ENCODE data around the gene KDF1. TPM values are rescaled to one million over a fixed set of nuclear protein-coding genes. Genes with fewer than 3 reads are reported as not detected.
A peak's percentile ranks its signal among the peaks of the same experiment; 100 is the strongest.
"Not testable (repeated sequence)": the region's sequence is repeated elsewhere in the genome, so short reads cannot be mapped to it uniquely, and the experiment has no call there.

The KDF1 gene
- total RNA-seq, 2 experiments from 2014 or later, result 0.30 to 0.39 TPM

DNA sequence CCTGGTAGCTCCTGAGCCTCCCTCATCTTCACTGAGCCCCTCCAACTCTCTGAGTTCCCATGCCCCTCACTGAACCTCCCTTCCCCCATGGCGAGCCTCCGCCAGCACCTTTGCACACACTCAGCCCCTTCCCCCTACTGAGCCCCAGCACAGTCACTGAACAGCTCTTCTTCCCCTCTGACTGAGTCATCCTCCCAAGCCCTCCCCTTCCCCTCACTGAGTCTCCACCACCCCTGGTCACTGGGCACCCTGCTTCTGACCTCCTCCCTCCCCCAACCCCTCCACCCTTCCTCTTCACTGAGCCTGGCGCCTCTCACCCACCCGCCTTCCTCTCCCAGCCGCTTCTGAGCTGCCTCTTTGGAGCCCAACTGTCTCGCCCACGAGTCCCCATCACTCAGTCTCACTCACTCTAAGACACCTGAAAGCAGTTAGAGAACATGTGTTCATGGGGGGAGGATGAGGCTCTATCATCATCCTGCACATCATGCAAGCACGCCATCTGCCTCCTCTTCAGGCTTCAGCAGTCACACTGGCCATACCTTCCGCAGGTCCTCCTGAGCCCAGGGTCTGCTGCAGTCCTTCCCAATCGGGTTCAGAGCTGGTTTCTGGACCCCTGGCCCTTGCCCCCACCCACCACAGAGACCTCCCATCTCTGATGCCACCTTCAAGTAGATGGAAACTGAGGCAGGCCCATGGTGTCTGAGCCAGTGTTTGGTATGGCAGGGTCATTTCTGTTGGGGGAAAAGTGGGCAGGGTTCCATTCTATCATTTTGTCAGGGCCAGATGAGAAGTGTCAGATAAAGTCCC lies 31.2 kb upstream of the KDF1 start:
- Mint-ChIP-seq H3K27ac (no peak overlapping the region), H3K27me3 (peaks cover 42% of the 10 kb centered on the region), H3K9me3 (ENCODE audit: low read depth) (no peaks in the 10 kb centered on the region), H3K36me3 (ENCODE audit: low read depth) (no peaks in the 10 kb centered on the region), H3K4me1 (peaks cover 15% of the 10 kb centered on the region), H3K4me3 (no peak overlapping the region)
- ChIA-PET CTCF (interaction anchor here (0.7 to 1.5 kb wide), 3 partner anchors 55 to 1634 kb away, joined by 3 to 6 read pairs (median 3); no protein-coding TSS in a partner anchor), POLR2A (interaction anchor here (0.6 kb wide), 1 partner anchor 278 kb away, joined by 3 read pairs; no protein-coding TSS in a partner anchor)
- peak; percentile 74 for ATAC-seq
- DNase-seq, result peak; percentile 60
- intact Hi-C loops (cut with DNase I, micrococcal nuclease), result no loop called here

DNA sequence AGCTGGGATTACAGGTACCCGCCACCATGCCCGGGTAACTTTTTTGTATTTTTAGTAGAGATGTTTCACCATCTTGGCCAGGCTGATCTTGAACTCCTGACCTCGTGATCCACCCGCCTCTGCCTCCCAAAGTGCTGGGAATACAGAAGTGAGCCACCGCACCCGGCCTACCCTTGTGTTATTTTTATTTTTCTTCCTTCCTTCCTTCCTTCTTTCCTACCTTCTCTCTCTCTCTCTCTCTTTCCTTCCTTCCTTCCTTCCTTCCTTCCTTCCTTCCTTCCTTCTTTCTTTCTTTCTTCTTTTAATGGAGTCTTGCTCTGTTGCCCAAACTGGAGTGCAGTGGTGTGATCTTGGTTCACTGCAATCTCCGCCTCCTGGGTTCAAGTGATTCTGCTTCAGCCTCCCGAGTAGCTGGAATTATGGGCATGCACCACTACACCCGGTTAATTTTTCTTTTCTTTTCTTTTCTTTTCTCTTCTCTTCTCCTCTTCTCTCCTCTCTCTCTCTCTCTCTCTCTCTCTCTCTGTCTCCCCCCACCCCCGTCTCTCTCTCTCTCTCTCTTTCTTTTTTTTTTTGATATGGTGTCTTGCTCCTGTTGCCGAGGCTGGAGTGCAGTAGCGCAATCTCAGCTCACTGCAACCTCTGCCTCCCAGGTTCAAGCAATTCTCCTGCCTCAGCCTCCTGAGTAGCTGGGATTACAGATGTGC lies 29.3 kb upstream of the KDF1 start:
- H3K27ac Mint-ChIP-seq; H3K9me3 Mint-ChIP-seq (ENCODE audit: low read depth); intact Hi-C loops (cut with DNase I, micrococcal nuclease); DNase-seq; H3K4me3 Mint-ChIP-seq; H3K36me3 Mint-ChIP-seq (ENCODE audit: low read depth); ATAC-seq: not testable (repeated sequence)
- ChIA-PET CTCF (interaction anchor here (0.9 to 1.2 kb wide), 2 partner anchors 9 to 26 kb away, joined by 3 to 4 read pairs; no protein-coding TSS in a partner anchor), POLR2A (interaction anchor here (0.7 kb wide), 1 partner anchor 14 kb away, joined by 9 read pairs; no protein-coding TSS in a partner anchor)
- peaks cover 15% of the 10 kb centered on the region for H3K4me1 Mint-ChIP-seq
- peaks cover 25% of the 10 kb centered on the region for H3K27me3 Mint-ChIP-seq

DNA sequence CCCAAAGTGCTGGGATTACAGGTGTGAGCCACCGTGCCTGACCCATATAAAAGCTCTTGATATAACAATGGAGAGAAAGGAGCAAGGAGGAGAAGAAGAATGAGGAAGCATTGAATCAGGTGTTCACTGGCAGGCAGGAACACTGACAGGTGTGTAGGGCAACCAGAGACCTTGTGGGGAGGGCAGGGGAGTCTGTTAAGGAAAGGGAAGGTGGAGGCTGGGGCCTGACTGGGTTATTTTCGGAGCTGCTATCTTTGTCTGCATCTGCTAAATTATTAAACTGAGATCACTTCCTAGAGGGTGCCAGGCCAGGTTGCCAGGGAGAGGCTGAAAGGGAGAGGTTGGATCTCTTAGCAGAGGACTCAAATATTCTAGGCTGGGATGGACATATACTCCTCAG lies 26.4 kb upstream of the KDF1 start:
- H3K36me3 Mint-ChIP-seq (ENCODE audit: low read depth), result no peaks in the 10 kb centered on the region
- no peaks in the 10 kb centered on the region for H3K9me3 Mint-ChIP-seq (ENCODE audit: low read depth)
- H3K27me3 Mint-ChIP-seq, result peaks cover 26% of the 10 kb centered on the region
- intact Hi-C loops (cut with DNase I, micrococcal nuclease), result no loop called here
- POLR2A ChIA-PET, result no interaction called here
- no peak overlapping the region for H3K27ac Mint-ChIP-seq
- CTCF ChIA-PET, result interaction anchor here (2.8 kb wide), 1 partner anchor 10 kb away, joined by 12 read pairs; no protein-coding TSS in a partner anchor
- H3K4me1 Mint-ChIP-seq, result peaks cover 6% of the 10 kb centered on the region
- no peak for ATAC-seq
- DNase-seq, result no peak
- no peak overlapping the region for H3K4me3 Mint-ChIP-seq

DNA sequence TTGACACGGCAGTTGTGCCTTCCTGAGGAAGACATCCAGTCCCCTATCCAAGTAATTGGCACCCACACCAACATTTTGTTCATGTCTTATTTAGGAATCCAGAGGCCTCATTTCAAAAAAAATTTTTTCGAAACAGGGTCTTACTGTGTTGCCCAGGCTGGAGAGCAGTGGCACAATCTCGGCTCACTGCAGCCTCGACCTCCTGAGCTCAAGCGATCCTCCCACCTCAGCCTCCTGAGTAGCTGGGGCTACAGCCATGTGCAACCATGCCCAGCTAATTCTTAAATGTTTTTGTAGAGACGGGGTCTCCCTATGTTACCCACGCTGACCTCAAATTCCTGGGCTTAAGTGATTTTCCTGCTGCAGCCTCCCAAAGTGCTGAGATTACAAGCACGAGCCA lies 24.0 kb upstream of the KDF1 start:
- H3K9me3 Mint-ChIP-seq (ENCODE audit: low read depth), result no peaks in the 10 kb centered on the region
- peaks cover 15% of the 10 kb centered on the region for H3K27me3 Mint-ChIP-seq
- ChIA-PET POLR2A (no interaction called here), CTCF (interaction anchor here (2.0 kb wide), 1 partner anchor 12 kb away, joined by 5 read pairs; no protein-coding TSS in a partner anchor)
- no peaks in the 10 kb centered on the region for H3K4me1 Mint-ChIP-seq
- ATAC-seq (no peak), DNase-seq (no peak)
- H3K4me3 Mint-ChIP-seq, result no peak overlapping the region
- no peak overlapping the region for H3K27ac Mint-ChIP-seq
- no peaks in the 10 kb centered on the region for H3K36me3 Mint-ChIP-seq (ENCODE audit: low read depth)
- intact Hi-C loops (cut with DNase I, micrococcal nuclease), result no loop called here

DNA sequence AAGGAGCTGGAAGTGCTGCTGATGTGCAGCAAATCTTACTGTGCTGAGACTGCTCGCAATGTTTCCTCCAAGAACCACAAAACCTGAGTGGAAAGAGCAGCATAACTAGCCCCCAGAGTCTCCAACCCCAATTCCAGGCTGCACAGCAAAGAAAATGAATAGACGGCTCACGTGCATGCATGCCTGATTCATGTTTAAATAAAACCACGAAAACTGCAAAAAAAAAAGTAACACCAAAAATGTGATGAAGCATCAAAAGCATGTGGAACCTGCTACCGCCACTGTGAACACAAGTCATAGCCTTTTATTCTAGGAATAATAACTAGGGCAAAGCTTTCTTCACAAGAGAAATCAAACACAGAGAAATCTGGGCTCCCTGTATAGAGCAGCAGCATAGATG lies 23.6 kb upstream of the KDF1 start:
- ChIA-PET CTCF (no interaction called here), POLR2A (no interaction called here)
- ATAC-seq, result no peak

DNA sequence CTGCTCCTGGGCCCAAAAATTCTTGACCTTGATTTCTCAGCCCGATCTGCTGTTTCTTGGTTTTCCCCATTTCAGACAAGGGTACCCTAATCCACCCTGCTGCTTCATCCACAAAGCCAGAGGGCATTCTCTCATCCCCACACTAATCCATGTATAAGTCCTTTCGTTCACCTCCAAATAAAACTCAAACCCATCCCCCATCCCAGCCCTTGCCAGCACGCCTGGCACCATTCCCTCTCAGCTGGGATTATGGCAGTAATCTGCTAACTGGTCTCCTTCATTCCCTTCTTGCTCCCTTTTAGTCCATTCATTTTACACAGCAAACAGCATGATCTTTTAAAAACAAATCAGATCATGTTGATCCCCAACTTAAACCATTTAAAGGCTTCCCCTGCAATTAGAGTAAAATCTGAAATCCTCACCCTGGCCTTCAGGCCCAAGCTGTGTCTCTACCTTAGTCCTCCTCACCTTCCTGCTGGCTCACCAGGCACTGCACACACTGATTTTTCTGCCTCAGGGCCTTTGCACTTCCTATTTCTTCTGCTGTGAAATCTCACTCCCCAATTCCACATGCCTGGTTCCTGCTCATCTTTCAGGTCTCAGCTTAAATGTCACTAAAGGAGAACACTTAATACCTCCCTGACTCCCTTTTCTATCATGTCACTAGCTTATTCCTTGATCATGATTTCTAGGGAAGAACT lies 21.0 kb upstream of the KDF1 start:
- no peaks in the 10 kb centered on the region for H3K4me1 Mint-ChIP-seq
- no peak for ATAC-seq
- H3K27ac Mint-ChIP-seq, result no peak overlapping the region
- H3K27me3 Mint-ChIP-seq, result peaks cover 15% of the 10 kb centered on the region
- ChIA-PET POLR2A (no interaction called here), CTCF (interaction anchor here (0.6 to 1.3 kb wide), 6 partner anchors 13 to 37 kb away, joined by 3 to 4 read pairs (median 3); no protein-coding TSS in a partner anchor)
- H3K9me3 Mint-ChIP-seq (ENCODE audit: low read depth), result no peaks in the 10 kb centered on the region
- H3K36me3 Mint-ChIP-seq (ENCODE audit: low read depth), result no peaks in the 10 kb centered on the region
- intact Hi-C loops (cut with DNase I, micrococcal nuclease), result no loop called here
- H3K4me3 Mint-ChIP-seq, result no peak overlapping the region
- DNase-seq, result no peak

More for the DNA sequence above, 23.6 kb upstream of the KDF1 start:
- intact Hi-C loops (cut with DNase I, micrococcal nuclease), result no loop called here
- Mint-ChIP-seq H3K4me3 (no peak overlapping the region), H3K36me3 (ENCODE audit: low read depth) (no peaks in the 10 kb centered on the region), H3K27me3 (peaks cover 15% of the 10 kb centered on the region), H3K4me1 (no peaks in the 10 kb centered on the region), H3K27ac (no peak overlapping the region), H3K9me3 (ENCODE audit: low read depth) (no peaks in the 10 kb centered on the region)
- DNase-seq, result no peak

DNA sequence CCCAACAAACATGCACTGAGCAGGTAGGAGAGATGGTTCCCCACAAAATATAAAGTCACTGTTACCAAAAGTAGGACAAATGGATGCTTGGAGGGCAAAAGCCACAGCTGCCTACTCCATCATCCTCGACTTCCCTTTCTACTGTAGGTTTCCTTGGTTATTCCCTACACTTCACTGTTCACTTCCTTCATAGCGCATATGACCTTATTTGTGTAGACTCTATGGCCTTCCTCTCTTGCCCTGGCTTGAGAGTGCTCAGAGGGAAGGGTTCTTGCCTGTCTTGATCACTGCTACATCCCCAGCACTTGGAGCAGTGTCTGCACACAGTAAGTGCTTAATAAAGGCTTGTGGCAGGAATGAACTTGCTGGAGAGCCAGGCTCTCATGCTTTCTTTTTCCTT lies 18.6 kb upstream of the KDF1 start:
- Mint-ChIP-seq H3K9me3 (ENCODE audit: low read depth) (no peaks in the 10 kb centered on the region), H3K36me3 (ENCODE audit: low read depth) (no peaks in the 10 kb centered on the region), H3K27me3 (peaks cover 12% of the 10 kb centered on the region), H3K4me3 (no peak overlapping the region), H3K4me1 (no peaks in the 10 kb centered on the region), H3K27ac (no peak overlapping the region)
- DNase-seq (no peak), ATAC-seq (no peak)
- ChIA-PET POLR2A (no interaction called here), CTCF (no interaction called here)
- intact Hi-C loops (cut with DNase I, micrococcal nuclease), result no loop called here

DNA sequence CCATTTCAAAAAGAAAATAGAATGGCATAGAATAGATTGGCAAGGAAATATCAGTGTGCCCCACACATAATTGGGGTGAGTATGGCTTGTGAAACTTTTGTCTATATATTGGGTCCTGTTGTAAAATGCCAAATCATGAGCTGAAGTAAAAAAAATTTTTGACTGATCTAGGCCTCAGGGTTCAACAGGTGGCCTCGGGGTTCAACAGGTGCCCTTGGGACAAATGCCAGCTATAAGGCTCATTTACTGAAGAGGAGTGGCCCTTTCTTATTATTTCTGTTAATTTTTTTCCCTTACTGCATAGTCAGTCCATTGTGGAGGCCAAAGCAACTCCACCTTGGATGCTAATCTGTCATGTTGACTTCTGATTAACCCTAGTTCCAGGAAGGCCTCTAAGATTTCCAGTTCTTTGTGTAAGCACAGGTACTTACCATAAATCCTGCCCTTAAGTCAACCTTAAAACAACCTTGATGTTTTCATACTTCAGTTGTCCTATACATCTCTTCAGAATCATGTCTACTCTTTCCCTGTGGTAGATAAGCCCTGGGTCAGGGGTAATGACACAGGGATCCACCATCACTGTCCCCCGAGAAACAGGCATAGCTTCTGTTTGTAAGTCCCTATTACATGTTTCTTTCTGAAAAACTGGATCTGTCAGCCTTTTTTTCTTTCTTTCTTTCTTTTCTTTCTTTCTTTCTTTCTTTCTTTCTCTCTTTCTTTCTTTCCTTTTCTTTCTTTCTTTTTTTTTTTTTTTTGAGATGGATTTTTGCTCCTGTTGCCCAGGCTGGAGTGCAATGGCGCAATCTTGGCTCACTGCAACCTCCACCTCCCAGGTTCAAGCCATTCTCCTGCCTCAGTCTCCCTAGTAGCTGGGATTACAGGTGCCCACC lies 16.6 kb upstream of the KDF1 start:
- H3K27me3 Mint-ChIP-seq, result peaks cover 7% of the 10 kb centered on the region
- H3K4me1 Mint-ChIP-seq, result no peaks in the 10 kb centered on the region
- no peak overlapping the region for H3K27ac Mint-ChIP-seq
- H3K36me3 Mint-ChIP-seq (ENCODE audit: low read depth), result no peaks in the 10 kb centered on the region
- intact Hi-C loops (cut with DNase I, micrococcal nuclease), result no loop called here
- ChIA-PET POLR2A (interaction anchor here (0.6 kb wide), 1 partner anchor 61 kb away, joined by 3 read pairs; no protein-coding TSS in a partner anchor), CTCF (no interaction called here)
- no peak overlapping the region for H3K4me3 Mint-ChIP-seq
- no peaks in the 10 kb centered on the region for H3K9me3 Mint-ChIP-seq (ENCODE audit: low read depth)
- no peak for ATAC-seq
- DNase-seq, result no peak

DNA sequence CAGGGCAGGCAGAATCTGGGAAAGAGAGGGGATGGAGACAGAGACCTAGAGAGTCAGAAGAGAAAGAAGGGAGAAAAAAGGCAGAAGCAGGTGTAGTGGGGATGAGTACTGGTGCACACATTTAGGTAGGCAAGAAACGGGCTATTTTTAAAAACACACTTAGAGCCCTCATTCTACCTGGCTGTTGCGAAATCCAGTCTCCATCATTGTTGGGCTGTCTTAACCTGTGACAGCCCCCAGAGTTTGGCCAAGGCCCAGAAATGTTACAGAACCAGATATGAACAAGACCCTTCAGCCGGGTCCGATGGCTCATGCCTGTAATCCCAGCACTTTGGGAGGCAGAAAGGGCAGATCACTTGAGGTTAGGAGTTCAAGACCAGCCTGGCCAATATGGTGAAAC lies 12.6 kb upstream of the KDF1 start:
- H3K4me1 Mint-ChIP-seq, result no peaks in the 10 kb centered on the region
- intact Hi-C loops (cut with DNase I, micrococcal nuclease), result no loop called here
- H3K27me3 Mint-ChIP-seq, result peaks cover 5% of the 10 kb centered on the region
- H3K36me3 Mint-ChIP-seq (ENCODE audit: low read depth), result no peaks in the 10 kb centered on the region
- ATAC-seq (no peak), DNase-seq (no peak)
- ChIA-PET CTCF (no interaction called here), POLR2A (no interaction called here)
- no peaks in the 10 kb centered on the region for H3K9me3 Mint-ChIP-seq (ENCODE audit: low read depth)
- no peak overlapping the region for H3K27ac Mint-ChIP-seq
- no peak overlapping the region for H3K4me3 Mint-ChIP-seq

DNA sequence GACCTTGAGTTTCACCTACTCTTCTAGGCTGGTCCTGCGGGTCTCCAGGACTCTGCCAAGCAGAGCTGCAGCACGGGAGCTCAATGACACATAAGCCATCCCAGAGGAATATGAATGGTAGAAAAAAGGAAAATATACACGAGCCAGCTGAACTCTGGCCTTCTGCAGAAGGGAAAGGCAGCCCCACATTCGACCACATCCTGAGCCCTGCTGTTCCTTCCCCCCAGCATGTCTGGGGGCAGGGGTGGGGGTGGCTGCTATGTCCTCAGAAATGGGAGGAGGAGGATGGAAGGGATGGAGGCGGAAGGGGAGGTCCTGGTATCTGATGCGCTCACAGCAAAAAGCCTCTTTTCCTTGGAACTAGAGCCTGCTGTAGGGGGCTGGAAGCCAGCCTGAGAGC lies 12.1 kb upstream of the KDF1 start:
- no peak overlapping the region for H3K27ac Mint-ChIP-seq
- ChIA-PET CTCF (no interaction called here), POLR2A (no interaction called here)
- no peak overlapping the region for H3K4me3 Mint-ChIP-seq
- H3K9me3 Mint-ChIP-seq (ENCODE audit: low read depth), result no peaks in the 10 kb centered on the region
- peaks cover 9% of the 10 kb centered on the region for H3K27me3 Mint-ChIP-seq
- ATAC-seq (no peak), DNase-seq (no peak)
- intact Hi-C loops (cut with DNase I, micrococcal nuclease), result no loop called here
- H3K4me1 Mint-ChIP-seq, result no peaks in the 10 kb centered on the region
- no peaks in the 10 kb centered on the region for H3K36me3 Mint-ChIP-seq (ENCODE audit: low read depth)

DNA sequence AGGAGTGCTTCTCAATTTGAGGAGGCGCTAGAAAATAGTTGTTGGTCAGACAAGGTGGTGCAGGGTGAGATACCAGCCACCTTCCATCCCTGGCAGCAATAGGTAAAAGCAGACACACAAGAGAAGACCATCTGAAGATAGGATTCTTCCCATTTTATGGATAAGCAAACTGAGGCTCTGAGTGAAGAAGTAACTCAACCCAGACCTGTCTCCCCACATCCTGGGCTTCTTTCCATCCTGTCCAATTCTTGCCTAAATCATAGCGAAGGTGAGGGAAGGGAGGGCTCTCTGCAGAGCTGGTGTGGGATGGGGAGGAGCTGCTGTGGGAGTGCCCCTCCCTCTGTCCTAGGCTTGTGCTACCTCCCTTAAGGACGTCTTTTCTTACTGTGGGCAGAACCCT lies 11.3 kb upstream of the KDF1 start:
- intact Hi-C loops (cut with DNase I, micrococcal nuclease), result no loop called here
- Mint-ChIP-seq H3K4me1 (no peaks in the 10 kb centered on the region), H3K9me3 (ENCODE audit: low read depth) (no peaks in the 10 kb centered on the region), H3K4me3 (no peak overlapping the region), H3K27ac (no peak overlapping the region), H3K27me3 (peaks cover 12% of the 10 kb centered on the region), H3K36me3 (ENCODE audit: low read depth) (no peaks in the 10 kb centered on the region)
- no peak for ATAC-seq
- no peak for DNase-seq
- ChIA-PET POLR2A (no interaction called here), CTCF (no interaction called here)
